Tibial nerve (tissue), 4 donors: ENCODE data around the gene ADAT3.

Experiments used
- CTCF ChIP-seq, 5 experiments: fragments of 200-600 bp in 3 of 5; fragments of 450-650 bp in 2 of 5; sonication (generic) in 3 of 5; IDR thresholded peaks; one replicate each; pipeline ENCODE4 v1.5.1; 2016 to 2019; ENCODE audit warnings: antibody characterized with exemption in 5 of 5, mild to moderate bottlenecking in 3 of 5, moderate library complexity in 2 of 5
- EP300 ChIP-seq, 2 donors: sonication (generic); formaldehyde crosslinking; IDR thresholded peaks; one replicate each; pipeline ENCODE4 v1.6.1; 2017; ENCODE audit warnings: antibody characterized with exemption in 2 of 2, mild to moderate bottlenecking in 1 of 2
- POLR2A ChIP-seq, 2 donors: fragments of 450-650 bp; IDR thresholded peaks; one replicate each; pipeline ENCODE4 v1.6.1; 2017; ENCODE audit warnings: antibody characterized with exemption in 2 of 2, mild to moderate bottlenecking in 2 of 2, moderate library complexity in 2 of 2

GRCh38 chr19:1943661-1944087, 38.5 kb downstream of the ADAT3 start:
- TF ChIP-seq CTCF (IDR thresholded peaks at IDR 0.05) (no peak), POLR2A (IDR thresholded peaks at IDR 0.05) (no peak), EP300 (IDR thresholded peaks at IDR 0.05) (no peak)
